ENCODE results near the gene CCDC28A. TPM values are rescaled to one million over a fixed set of nuclear protein-coding genes. Genes with fewer than 3 reads are reported as not detected.
A peak's percentile ranks its signal among the peaks of the same experiment; 100 is the strongest.

The CCDC28A gene
- total RNA-seq, 2 experiments from 2014 or later: 14.8 to 16.8 TPM

DNA sequence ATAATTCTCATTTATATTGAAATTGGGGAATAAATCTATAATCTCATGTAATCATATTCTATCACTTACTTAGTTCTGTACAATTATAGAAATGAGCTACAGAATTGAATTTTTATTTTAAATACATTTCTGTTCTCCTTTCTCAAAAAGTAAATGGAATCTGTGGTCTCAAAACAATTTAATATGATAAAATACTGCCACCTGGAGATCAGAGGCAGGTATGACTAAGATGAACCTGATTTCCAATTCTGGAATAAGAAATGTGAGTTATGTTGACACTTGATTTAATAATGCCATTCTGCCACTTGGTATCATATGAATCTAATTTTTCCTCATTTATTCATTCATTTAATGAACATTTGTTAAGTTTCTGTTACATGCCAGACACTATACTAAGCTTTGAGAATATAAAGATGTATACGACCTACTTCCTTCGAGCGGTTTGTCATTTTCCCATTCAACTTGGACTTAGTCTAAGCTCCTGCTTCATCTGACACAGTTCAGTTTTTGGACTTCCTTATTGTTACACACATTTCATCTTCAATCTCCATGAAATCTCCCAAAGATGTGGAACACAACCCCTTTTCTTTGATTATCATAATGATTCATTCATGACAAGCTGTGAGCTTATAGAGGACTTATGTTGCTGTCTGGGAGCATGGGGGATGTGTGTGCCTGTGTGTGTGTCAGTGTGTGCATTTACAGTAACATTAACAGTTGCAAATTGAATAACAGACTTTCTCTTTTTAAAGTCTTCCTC, 7.5 kb upstream of the CCDC28A start:
- CTCF ChIA-PET: interaction anchor here (0.6 to 5.9 kb wide), 23 partner anchors 13 to 1011 kb away, joined by 3 to 60 read pairs (median 4); no protein-coding TSS in a partner anchor
- Mint-ChIP-seq H3K27ac (no peak overlapping the region), H3K9me3 (ENCODE audit: low read depth) (no peaks in the 10 kb centered on the region), H3K36me3 (ENCODE audit: low read depth) (no peaks in the 10 kb centered on the region), H3K4me1 (peaks cover 14% of the 10 kb centered on the region), H3K27me3 (no peaks in the 10 kb centered on the region), H3K4me3 (no peak overlapping the region)
- ATAC-seq (no peak), DNase-seq (no peak)
- POLR2A ChIA-PET: no interaction called here
- intact Hi-C loops (cut with DNase I, micrococcal nuclease): loop anchor here (1.0 to 10.0 kb wide), 6 partner anchors 74 to 651 kb away; no protein-coding TSS in a partner anchor

DNA sequence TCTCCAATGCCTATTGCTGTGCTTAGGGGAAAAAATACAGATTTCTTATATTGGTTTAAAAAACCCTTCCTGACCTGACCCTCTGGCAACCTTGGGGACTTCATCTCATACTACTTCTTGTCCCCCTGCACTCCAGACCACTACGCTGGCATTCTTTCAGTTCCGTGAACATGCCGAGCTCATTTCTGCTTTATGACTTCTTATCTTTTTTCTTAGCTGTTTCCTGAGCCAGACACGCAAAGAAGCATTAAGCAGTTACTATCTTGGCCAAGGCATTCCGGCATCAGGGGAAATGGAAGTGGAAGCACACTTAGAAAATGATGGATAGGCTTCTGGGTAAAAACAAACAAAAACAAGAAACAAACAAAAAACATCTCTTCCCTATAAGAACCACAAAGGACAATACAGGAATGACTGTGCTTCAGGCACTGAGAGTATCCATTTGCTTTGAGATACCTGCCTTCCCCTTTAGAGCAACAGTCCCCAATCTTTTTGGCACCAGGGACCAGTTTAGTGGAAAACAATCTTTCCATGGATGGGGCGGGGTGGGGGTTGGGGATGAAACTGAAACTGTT, 4.4 kb upstream of the CCDC28A start:
- ATAC-seq (no peak), DNase-seq (no peak)
- intact Hi-C loops (cut with DNase I, micrococcal nuclease): loop anchor here in 1 of 2 experiments (10.0 kb wide), 1 partner anchor 654 kb away; no protein-coding TSS in a partner anchor
- H3K27me3 Mint-ChIP-seq: no peaks in the 10 kb centered on the region
- POLR2A ChIA-PET: interaction anchor here (0.6 kb wide), 1 partner anchor 1060 kb away, joined by 3 read pairs; no protein-coding TSS in a partner anchor
- no peaks in the 10 kb centered on the region for H3K9me3 Mint-ChIP-seq (ENCODE audit: low read depth)
- H3K27ac Mint-ChIP-seq: peak overlapping the region; percentile 27
- CTCF ChIA-PET: interaction anchor here (0.6 to 2.9 kb wide), 5 partner anchors 44 to 223 kb away, joined by 3 to 9 read pairs (median 4); no protein-coding TSS in a partner anchor
- no peak overlapping the region for H3K4me3 Mint-ChIP-seq
- peaks cover 26% of the 10 kb centered on the region for H3K4me1 Mint-ChIP-seq
- H3K36me3 Mint-ChIP-seq (ENCODE audit: low read depth): no peaks in the 10 kb centered on the region

DNA sequence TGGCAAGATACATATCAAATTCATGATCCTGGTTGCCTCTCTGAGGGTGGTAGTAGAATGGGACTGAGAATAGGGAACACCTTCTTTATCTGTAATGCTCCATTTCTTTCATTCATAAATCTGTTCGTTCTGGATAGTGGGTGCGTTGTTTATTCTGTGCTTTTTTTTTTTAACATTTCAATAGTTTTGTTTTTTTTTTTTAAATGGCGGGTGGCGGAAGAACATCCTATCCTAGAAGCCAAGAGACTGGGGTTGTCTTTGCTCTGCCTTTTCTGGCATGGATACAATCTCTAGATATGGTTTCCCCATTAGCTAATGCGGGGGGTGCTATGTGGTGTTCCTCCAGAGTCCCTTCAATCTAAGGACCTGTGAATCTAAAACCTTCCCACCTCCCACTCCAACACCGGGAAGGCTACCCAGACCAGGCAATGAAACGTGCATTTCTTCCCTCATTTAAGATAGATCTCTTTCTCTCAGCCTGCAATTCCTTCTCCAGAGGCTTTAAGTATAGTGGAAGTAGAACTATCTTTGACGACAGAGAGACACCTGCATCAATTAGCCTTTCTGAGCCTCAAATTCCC, 883 bp upstream of the CCDC28A start:
- no peaks in the 10 kb centered on the region for H3K36me3 Mint-ChIP-seq (ENCODE audit: low read depth)
- peaks cover 30% of the 10 kb centered on the region for H3K4me1 Mint-ChIP-seq
- DNase-seq (peak; percentile 15), ATAC-seq (no peak)
- no peaks in the 10 kb centered on the region for H3K27me3 Mint-ChIP-seq
- intact Hi-C loops (cut with DNase I, micrococcal nuclease): loop anchor here (1.0 to 5.0 kb wide), 11 partner anchors 80 to 1950 kb away; partner anchors contain the start of genes ABRACL (in 1 of the 2), ARFGEF3 (in 1 of the 2), CITED2 (in 1 of the 2) and HEBP2 (in 1 of the 2)
- H3K4me3 Mint-ChIP-seq: peak overlapping the region; percentile 84
- POLR2A ChIA-PET: interaction anchor here (0.7 to 1.4 kb wide), 3 partner anchors 34 to 452 kb away, joined by 3 to 5 read pairs (median 4); no protein-coding TSS in a partner anchor
- H3K27ac Mint-ChIP-seq: peak overlapping the region; percentile 98
- no peaks in the 10 kb centered on the region for H3K9me3 Mint-ChIP-seq (ENCODE audit: low read depth)
- CTCF ChIA-PET: interaction anchor here (0.6 to 2.4 kb wide), 13 partner anchors 8 to 1177 kb away, joined by 3 to 12 read pairs (median 3); no protein-coding TSS in a partner anchor

DNA sequence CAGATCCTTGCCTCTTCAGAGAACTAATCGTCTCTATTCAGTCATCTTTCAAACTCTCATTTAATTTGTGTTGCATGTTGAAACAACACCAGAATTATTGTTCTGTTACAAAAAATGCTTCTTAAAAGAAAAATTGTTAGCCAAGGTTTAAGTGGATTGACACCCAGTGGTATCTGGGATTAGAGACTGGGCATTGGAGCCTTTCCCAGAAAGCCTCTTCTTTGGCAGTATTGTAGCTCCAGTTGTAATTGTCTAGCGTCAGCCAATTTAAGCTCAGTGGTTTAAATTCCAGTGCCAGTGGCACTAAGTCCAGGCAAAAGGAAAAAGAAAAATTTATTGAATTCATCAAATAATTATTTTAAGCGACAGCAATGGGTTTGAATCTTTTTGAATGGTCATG, 801 bp downstream of the CCDC28A start:
- no peak for ATAC-seq
- H3K27ac Mint-ChIP-seq: peak overlapping the region; percentile 98
- CTCF ChIA-PET: interaction anchor here (1.7 kb wide), 1 partner anchor 590 kb away, joined by 6 read pairs; no protein-coding TSS in a partner anchor
- H3K36me3 Mint-ChIP-seq (ENCODE audit: low read depth): peaks cover 4% of the 10 kb centered on the region
- H3K9me3 Mint-ChIP-seq (ENCODE audit: low read depth): no peaks in the 10 kb centered on the region
- DNase-seq: no peak
- H3K4me1 Mint-ChIP-seq: peaks cover 24% of the 10 kb centered on the region
- POLR2A ChIA-PET: interaction anchor here (0.5 kb wide), 1 partner anchor 96 kb away, joined by 15 read pairs; no protein-coding TSS in a partner anchor
- H3K4me3 Mint-ChIP-seq: peak overlapping the region; percentile 84
- H3K27me3 Mint-ChIP-seq: no peaks in the 10 kb centered on the region
- intact Hi-C loops (cut with DNase I, micrococcal nuclease): loop anchor here (5.0 kb wide), 3 partner anchors 347 to 612 kb away; partner anchors contain the start of genes ARFGEF3 (in 1 of the 2) and HECA (in 1 of the 2)

DNA sequence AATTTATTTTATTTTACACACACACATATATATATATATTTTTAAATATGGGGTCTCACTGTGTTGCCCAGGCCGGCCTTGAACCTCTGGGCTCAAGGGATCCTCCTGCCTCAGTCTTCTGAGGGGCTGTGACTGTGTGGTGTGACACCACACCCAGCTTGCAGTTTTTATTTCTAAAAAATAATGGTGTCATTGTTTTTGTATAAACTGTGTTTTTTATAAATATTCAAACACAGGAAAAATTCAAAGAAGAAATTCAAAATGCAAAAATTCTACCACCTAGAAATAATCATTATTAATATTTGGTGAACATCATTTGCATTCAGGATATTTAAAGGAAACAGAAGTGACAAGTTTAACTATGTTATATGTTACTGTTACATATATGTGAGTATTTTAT, 3.1 kb downstream of the CCDC28A start:
- CTCF ChIA-PET: interaction anchor here (1.1 kb wide), 1 partner anchor 185 kb away, joined by 3 read pairs; no protein-coding TSS in a partner anchor
- Mint-ChIP-seq H3K4me3 (no peak overlapping the region), H3K9me3 (ENCODE audit: low read depth) (no peaks in the 10 kb centered on the region), H3K36me3 (ENCODE audit: low read depth) (peaks cover 8% of the 10 kb centered on the region), H3K27ac (no peak overlapping the region), H3K4me1 (peaks cover 19% of the 10 kb centered on the region), H3K27me3 (no peaks in the 10 kb centered on the region)
- DNase-seq: no peak
- ATAC-seq: no peak
- intact Hi-C loops (cut with DNase I, micrococcal nuclease): no loop called here
- POLR2A ChIA-PET: no interaction called here

DNA sequence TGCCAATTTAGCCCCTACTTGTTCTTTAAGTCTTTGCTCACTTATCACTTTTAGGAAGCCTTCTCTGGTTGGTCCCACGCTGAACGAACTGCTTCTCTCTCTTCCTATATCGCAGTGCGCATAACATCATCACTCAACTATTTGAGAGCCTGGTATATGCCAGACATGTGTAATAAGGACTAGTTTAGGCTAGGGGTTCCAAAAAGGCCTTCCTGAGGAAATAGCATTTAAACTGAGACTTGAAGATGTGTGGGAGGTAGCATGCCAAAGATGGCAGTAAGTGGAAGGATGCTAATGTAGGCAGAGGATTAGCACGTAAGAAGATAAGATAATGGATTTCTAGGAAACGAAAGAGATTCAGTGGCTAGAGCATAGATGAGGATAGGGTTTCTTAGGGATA, 4.8 kb downstream of the CCDC28A start:
- Mint-ChIP-seq H3K4me1 (peaks cover 9% of the 10 kb centered on the region), H3K9me3 (ENCODE audit: low read depth) (no peaks in the 10 kb centered on the region), H3K27me3 (no peaks in the 10 kb centered on the region), H3K4me3 (no peak overlapping the region), H3K36me3 (ENCODE audit: low read depth) (peaks cover 16% of the 10 kb centered on the region), H3K27ac (no peak overlapping the region)
- CTCF ChIA-PET: no interaction called here
- intact Hi-C loops (cut with DNase I, micrococcal nuclease): no loop called here
- ATAC-seq (no peak), DNase-seq (no peak)
- POLR2A ChIA-PET: no interaction called here

DNA sequence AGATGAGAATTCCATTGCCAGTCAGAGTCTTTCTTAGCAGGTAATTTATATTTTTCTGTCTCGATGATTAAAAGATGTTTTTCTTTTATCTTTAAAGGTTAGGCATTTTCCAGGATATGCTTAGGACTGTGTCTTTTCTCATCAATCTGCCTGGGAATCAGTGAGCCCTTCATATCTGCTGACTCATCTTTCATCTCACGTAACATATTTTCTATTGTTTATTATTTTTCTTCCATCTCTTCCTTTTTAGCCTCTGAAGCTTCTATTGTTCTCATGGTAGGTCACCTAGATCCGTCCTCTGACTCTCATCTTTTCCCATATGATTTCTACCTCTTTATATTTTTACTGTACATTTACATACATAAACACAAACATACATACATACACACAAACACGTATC, 8.7 kb downstream of the CCDC28A start:
- intact Hi-C loops (cut with DNase I, micrococcal nuclease): no loop called here
- Mint-ChIP-seq H3K4me1 (peaks cover 7% of the 10 kb centered on the region), H3K9me3 (ENCODE audit: low read depth) (no peaks in the 10 kb centered on the region), H3K27me3 (no peaks in the 10 kb centered on the region), H3K36me3 (ENCODE audit: low read depth) (peaks cover 23% of the 10 kb centered on the region), H3K27ac (peak overlapping the region; percentile 48), H3K4me3 (no peak overlapping the region)
- ATAC-seq (no peak), DNase-seq (no peak)
- CTCF ChIA-PET: interaction anchor here (0.8 to 1.2 kb wide), 2 partner anchors 10 to 89 kb away, joined by 3 read pairs; no protein-coding TSS in a partner anchor
- POLR2A ChIA-PET: no interaction called here

DNA sequence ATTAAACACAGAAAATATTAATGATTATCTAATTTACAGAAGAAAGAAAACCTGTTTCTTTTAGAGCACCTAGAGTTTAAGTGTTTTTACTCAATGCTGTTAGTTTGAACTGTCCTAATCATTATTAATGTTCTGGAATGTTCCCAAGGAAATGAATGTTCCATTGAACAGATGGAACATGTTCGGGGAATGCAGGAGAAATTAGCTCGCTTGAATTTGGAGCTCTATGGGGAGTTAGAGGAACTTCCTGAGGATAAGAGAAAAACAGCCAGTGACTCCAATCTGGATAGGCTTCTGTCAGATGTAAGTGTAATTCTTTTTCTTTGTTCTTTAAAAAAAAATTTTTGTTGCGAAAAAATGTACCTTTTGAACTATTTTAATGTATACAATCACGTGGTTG, 11.5 kb downstream of the CCDC28A start:
- ATAC-seq (no peak), DNase-seq (no peak)
- intact Hi-C loops (cut with DNase I, micrococcal nuclease): no loop called here
- Mint-ChIP-seq H3K9me3 (ENCODE audit: low read depth) (no peaks in the 10 kb centered on the region), H3K36me3 (ENCODE audit: low read depth) (peaks cover 25% of the 10 kb centered on the region), H3K27ac (no peak overlapping the region), H3K27me3 (no peaks in the 10 kb centered on the region), H3K4me1 (peaks cover 6% of the 10 kb centered on the region), H3K4me3 (no peak overlapping the region)
- CTCF ChIA-PET: no interaction called here
- POLR2A ChIA-PET: no interaction called here

DNA sequence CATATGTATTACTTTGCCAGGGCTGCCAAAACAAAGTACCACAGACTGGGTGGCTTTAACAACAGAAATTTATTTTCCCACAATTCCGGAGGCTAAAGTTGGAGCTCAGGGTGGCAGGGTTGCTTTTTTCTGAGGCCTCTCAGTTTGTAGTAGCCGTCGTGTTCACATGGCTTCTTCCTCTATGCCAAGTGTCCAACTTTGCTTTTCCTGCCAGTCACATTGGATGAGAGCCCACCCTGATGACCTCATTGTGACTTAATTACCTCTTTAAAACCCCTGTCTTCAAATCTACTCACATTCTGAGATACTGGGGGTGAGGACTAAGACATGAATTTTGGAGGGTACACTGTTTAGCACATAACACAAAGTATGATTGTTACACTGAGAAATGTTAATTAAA, 12.4 kb downstream of the CCDC28A start:
- Mint-ChIP-seq H3K9me3 (ENCODE audit: low read depth) (no peaks in the 10 kb centered on the region), H3K36me3 (ENCODE audit: low read depth) (peaks cover 30% of the 10 kb centered on the region)
- CTCF ChIA-PET: no interaction called here

DNA sequence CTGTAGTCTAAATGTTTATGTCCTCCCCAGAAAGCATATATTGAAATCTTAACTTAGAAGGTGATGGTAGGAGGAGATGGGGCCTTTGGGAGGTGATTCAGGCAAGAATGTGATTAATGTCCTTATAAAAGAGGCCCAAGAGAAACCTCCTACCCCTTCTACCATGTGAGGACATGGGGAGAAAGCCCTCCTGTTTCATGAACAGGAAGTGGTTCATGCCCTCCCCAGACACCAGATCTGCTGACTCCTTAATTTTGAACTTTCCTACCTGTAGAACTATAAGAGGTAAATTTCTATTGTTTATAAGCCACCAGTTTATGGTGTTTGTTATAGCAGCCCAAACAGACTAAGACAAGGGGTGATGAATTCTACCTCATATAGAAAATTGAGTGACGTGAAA, 13.6 kb downstream of the CCDC28A start:
- H3K27ac Mint-ChIP-seq: peak overlapping the region; percentile 58
- ATAC-seq (peak; percentile 30), DNase-seq (no peak)
- H3K36me3 Mint-ChIP-seq (ENCODE audit: low read depth): peaks cover 30% of the 10 kb centered on the region
- POLR2A ChIA-PET: no interaction called here
- no peak overlapping the region for H3K4me3 Mint-ChIP-seq
- no peaks in the 10 kb centered on the region for H3K27me3 Mint-ChIP-seq
- no peaks in the 10 kb centered on the region for H3K9me3 Mint-ChIP-seq (ENCODE audit: low read depth)
- CTCF ChIA-PET: interaction anchor here (0.6 kb wide), 1 partner anchor 460 kb away, joined by 3 read pairs; no protein-coding TSS in a partner anchor
- H3K4me1 Mint-ChIP-seq: peaks cover 6% of the 10 kb centered on the region
- intact Hi-C loops (cut with DNase I, micrococcal nuclease): no loop called here

More for the DNA sequence above, 12.4 kb downstream of the CCDC28A start:
- Mint-ChIP-seq H3K27ac (no peak overlapping the region), H3K27me3 (no peaks in the 10 kb centered on the region), H3K4me1 (peaks cover 6% of the 10 kb centered on the region), H3K4me3 (no peak overlapping the region)
- POLR2A ChIA-PET: no interaction called here
- ATAC-seq: no peak
- no peak for DNase-seq
- intact Hi-C loops (cut with DNase I, micrococcal nuclease): no loop called here

Data from activated CD4-positive, alpha-beta T cell treated with anti-CD3 and anti-CD28 coated beads for 36 hours (primary cell).